AG09309 (cell line): ENCODE measurements around the gene ACD.

Source experiments
- DNase-seq: peaks from one replicate; pipeline ENCODE4 v3.0.0-alpha.2; 2010; ENCODE audit warnings: low read depth
- H3K4me3 ChIP-seq: 2 replicates; pipeline ENCODE4 v1.5.1; 2011; ENCODE audit warnings: mild to moderate bottlenecking, low read depth, low read length, moderate library complexity; ENCODE audit not compliant: control insufficient read depth
- CTCF ChIP-seq: IDR thresholded peaks from 2 replicates; pipeline ENCODE4 v1.5.1; 2011; ENCODE audit warnings: mild to moderate bottlenecking, low read depth, low read length, inconsistent platforms; ENCODE audit not compliant: insufficient read depth, control insufficient read depth; ENCODE audit errors: missing control alignments

The ACD gene

GRCh38 chr16:67657751-67658518, 2.1 kb downstream of the ACD start:
- no peak overlapping the region for H3K4me3 ChIP-seq
- no peak for DNase-seq
- no peak for TF ChIP-seq CTCF

- no peak for DNase-seq
- H3K4me3 ChIP-seq = no peak overlapping the region
- no peak for TF ChIP-seq CTCF
Observed at GRCh38 chr16:67657017-67657608, 2.9 kb downstream of the ACD start.

GRCh38 chr16:67656344-67657016, 3.6 kb downstream of the ACD start:
- TF ChIP-seq CTCF = no peak
- no peak for DNase-seq
- H3K4me3 ChIP-seq = no peak overlapping the region

GRCh38 chr16:67655363-67655762, 4.7 kb downstream of the ACD start:
- TF ChIP-seq CTCF = no peak
- no peak overlapping the region for H3K4me3 ChIP-seq
- no peak for DNase-seq

GRCh38 chr16:67654403-67654911, 5.6 kb downstream of the ACD start:
- DNase-seq = no peak
- no peak overlapping the region for H3K4me3 ChIP-seq
- no peak for TF ChIP-seq CTCF

- peak overlapping the region; percentile 30 for H3K4me3 ChIP-seq
- no peak for TF ChIP-seq CTCF
- DNase-seq = no peak
Observed at GRCh38 chr16:67653789-67654402, 6.2 kb downstream of the ACD start.
